H1 (cell line): ENCODE measurements around the gene RAB3B. TPM values are rescaled to one million over a fixed set of nuclear protein-coding genes. Genes with fewer than 3 reads are reported as not detected.

Experiments
- CTCF ChIA-PET: fragments of 300-600 bp; sonication (Branson Sonifier 250); formaldehyde crosslinking; loops from one replicate; lab custom pipeline; 2021; ENCODE audit not compliant: partially characterized antibody; lab: Charles Lee
- POLR2A ChIA-PET: fragments of 300-600 bp; sonication (Branson Sonifier 250); formaldehyde crosslinking; loops from one replicate; lab custom pipeline; 2021; ENCODE audit warnings: inconsistent platforms; ENCODE audit not compliant: partially characterized antibody; lab: Charles Lee
- DNase-seq, 2 experiments: peaks; one replicate each; pipeline versions ENCODE4 v3.0.0 to v3.0.0-alpha.2; 2010 to 2022; ENCODE audit warnings: low spot score in 2 of 2, low read depth in 1 of 2, mixed read lengths in 1 of 2
- FAIRE-seq: peaks from 2 replicates; lab custom pipeline; 2011; peaks lifted over from hg19 to GRCh38; lab: Jason Lieb, UNC
- H2AFZ ChIP-seq: 2 replicates; pipeline ENCODE4 v1.8.1; 2012; ENCODE audit warnings: low read length, inconsistent platforms
- H2AK5ac ChIP-seq: 2 replicates; pipeline ENCODE4 v1.6.1; 2013; ENCODE audit warnings: low read depth, low read length
- H2BK120ac ChIP-seq: replicated peaks from 2 replicates; pipeline ENCODE3; 2013; ENCODE audit warnings: low read depth, low read length, inconsistent platforms
- H2BK12ac ChIP-seq: 2 replicates; pipeline ENCODE4 v1.6.1; 2013; ENCODE audit warnings: low read depth, low read length
- H2BK15ac ChIP-seq: 2 replicates; pipeline ENCODE4 v1.6.1; 2013; ENCODE audit warnings: low read length
- H2BK20ac ChIP-seq: 2 replicates; pipeline ENCODE4 v1.6.1; 2013; ENCODE audit warnings: low read length
- H2BK5ac ChIP-seq: 2 replicates; pipeline ENCODE4 v1.6.1; 2013; ENCODE audit warnings: low read depth, low read length
- H3K14ac ChIP-seq: 2 replicates; pipeline ENCODE4 v1.6.1; 2013; ENCODE audit warnings: inconsistent platforms; ENCODE audit not compliant: insufficient read length
- H3K18ac ChIP-seq: 2 replicates; pipeline ENCODE4 v1.6.1; 2013; ENCODE audit warnings: low read length; ENCODE audit errors: extremely low read depth
- H3K23ac ChIP-seq: 2 replicates; pipeline ENCODE4 v1.6.1; 2013; ENCODE audit warnings: inconsistent platforms; ENCODE audit not compliant: insufficient read length
- H3K23me2 ChIP-seq: 2 replicates; pipeline ENCODE4 v1.6.1; 2013; ENCODE audit warnings: low read depth, low read length
- H3K27ac ChIP-seq: 2 replicates; pipeline ENCODE4 v1.6.1; 2011; ENCODE audit warnings: low read depth, low read length, inconsistent platforms
- H3K27me3 ChIP-seq, 4 experiments: replicated peaks in 1 of 4; 1 replicate in 1 of 4; 2 replicates in 3 of 4; pipeline versions ENCODE4 v1.6.1 to v1.8.1; 2011 to 2013; ENCODE audit warnings: low read length in 3 of 4, mild to moderate bottlenecking in 3 of 4, inconsistent platforms in 2 of 4, mixed read lengths in 2 of 4, moderate library complexity in 1 of 4; ENCODE audit not compliant: control insufficient read depth in 3 of 4, insufficient read depth in 3 of 4; ENCODE audit errors: extremely low read depth in 1 of 4
- H3K36me3 ChIP-seq, 4 experiments: 2 replicates each; pipeline versions ENCODE4 v1.6.1 to v1.8.1; 2011 to 2013; ENCODE audit warnings: mild to moderate bottlenecking in 4 of 4, low read length in 3 of 4, moderate library complexity in 2 of 4, control low read depth in 1 of 4, inconsistent platforms in 1 of 4; ENCODE audit not compliant: insufficient read depth in 4 of 4, control insufficient read depth in 2 of 4
- H3K4ac ChIP-seq: replicated peaks from 2 replicates; pipeline ENCODE3; 2013; ENCODE audit warnings: low read length, low read depth, mixed read lengths, inconsistent platforms; ENCODE audit not compliant: insufficient read length
- H3K4me1 ChIP-seq, 4 experiments: replicated peaks in 1 of 4; 1 replicate in 1 of 4; 2 replicates in 3 of 4; pipeline versions ENCODE4 v1.6.1 to v1.8.1; 2011 to 2013; ENCODE audit warnings: low read length in 3 of 4, inconsistent platforms in 2 of 4, mixed read lengths in 1 of 4; ENCODE audit not compliant: insufficient read depth in 4 of 4, control insufficient read depth in 3 of 4
- H3K4me2 ChIP-seq, 2 experiments: 2 replicates each; pipeline versions ENCODE4 v1.6.1 to v1.8.1; 2011 to 2013; ENCODE audit warnings: low read depth in 2 of 2, low read length in 2 of 2, control low read depth in 1 of 2, inconsistent platforms in 1 of 2, mild to moderate bottlenecking in 1 of 2; ENCODE audit not compliant: insufficient read depth in 1 of 2
- H3K4me3 ChIP-seq, 4 experiments: fragments of 200-600, 300-600 bp in 1 of 4; sonication (generic), shearing (Covaris generic), sonication (Bioruptor Twin) in 1 of 4; 2 replicates each; pipeline versions ENCODE4 v1.5.1 to v1.8.1; 2011 to 2016; ENCODE audit warnings: low read length in 4 of 4, low read depth in 3 of 4, control low read depth in 2 of 4, inconsistent platforms in 2 of 4, mild to moderate bottlenecking in 2 of 4, mixed read lengths in 1 of 4, moderate library complexity in 1 of 4; ENCODE audit not compliant: insufficient read depth in 2 of 4; ENCODE audit errors: extremely low read depth in 1 of 4
- H3K56ac ChIP-seq: replicated peaks from 2 replicates; pipeline ENCODE3; 2013; ENCODE audit warnings: low read depth, mild to moderate bottlenecking, mixed read lengths, low read length, inconsistent platforms; ENCODE audit not compliant: insufficient read length
- H3K79me1 ChIP-seq: 2 replicates; pipeline ENCODE4 v1.6.1; 2013; ENCODE audit warnings: low read depth, low read length, control low read depth
- H3K79me2 ChIP-seq, 2 experiments: 2 replicates each; pipeline versions ENCODE4 v1.6.1 to v1.8.1; 2012 to 2013; ENCODE audit warnings: low read length in 2 of 2, mild to moderate bottlenecking in 2 of 2, inconsistent platforms in 1 of 2; ENCODE audit not compliant: insufficient read depth in 2 of 2, control insufficient read depth in 1 of 2
- H3K9ac ChIP-seq, 4 experiments: replicated peaks in 1 of 4; 1 replicate in 1 of 4; 2 replicates in 3 of 4; pipeline versions ENCODE4 v1.6.1 to v1.8.1; 2011 to 2013; ENCODE audit warnings: low read depth in 3 of 4, low read length in 3 of 4, control low read depth in 2 of 4, mild to moderate bottlenecking in 2 of 4, moderate library complexity in 2 of 4, inconsistent platforms in 1 of 4; ENCODE audit errors: extremely low read depth in 1 of 4
- H3K9me3 ChIP-seq, 2 experiments: 2 replicates each; pipeline versions ENCODE4 v1.6.1 to v1.8.1; 2012 to 2013; ENCODE audit warnings: mild to moderate bottlenecking in 2 of 2, moderate library complexity in 2 of 2, control low read depth in 1 of 2, inconsistent platforms in 1 of 2, low read depth in 1 of 2, low read length in 1 of 2, mixed read lengths in 1 of 2; ENCODE audit not compliant: insufficient read depth in 2 of 2
- H4K20me1 ChIP-seq, 2 experiments: replicated peaks in 1 of 2; 2 replicates each; pipeline versions ENCODE3 to v1.8.1; 2011 to 2013; ENCODE audit warnings: inconsistent platforms in 2 of 2, low read length in 2 of 2, mild to moderate bottlenecking in 1 of 2; ENCODE audit not compliant: insufficient read depth in 2 of 2, control insufficient read depth in 1 of 2
- H4K5ac ChIP-seq: 2 replicates; pipeline ENCODE4 v1.6.1; 2013; ENCODE audit warnings: low read length, low read depth, mixed read lengths, inconsistent platforms; ENCODE audit not compliant: insufficient read length
- H4K8ac ChIP-seq: 2 replicates; pipeline ENCODE4 v1.8.0; 2013; ENCODE audit warnings: mild to moderate bottlenecking, moderate library complexity, low read length, inconsistent platforms; ENCODE audit not compliant: insufficient read depth; ENCODE audit errors: extremely low read depth
- H4K91ac ChIP-seq: replicated peaks from 2 replicates; pipeline ENCODE3; 2013; ENCODE audit warnings: low read length, mixed read lengths, inconsistent platforms; ENCODE audit not compliant: insufficient read length
- ATF3 ChIP-seq: IDR thresholded peaks from 2 replicates; pipeline ENCODE4 v1.6.1; 2011; ENCODE audit warnings: low read depth, mild to moderate bottlenecking, low read length; ENCODE audit not compliant: insufficient read depth
- GTF2F1 ChIP-seq: IDR thresholded peaks from 2 replicates; pipeline ENCODE4 v1.6.1; 2012; ENCODE audit warnings: low read depth, low read length, improper control_type of control experiment, borderline replicate concordance
- HDAC2 ChIP-seq, 2 experiments: fragments of 300-600 bp in 1 of 2; sonication (generic) in 1 of 2; IDR thresholded peaks; 2 replicates each; pipeline ENCODE4 v1.6.1; 2011 to 2012; ENCODE audit warnings: low read depth in 2 of 2, low read length in 2 of 2, mild to moderate bottlenecking in 2 of 2, moderate library complexity in 2 of 2, borderline replicate concordance in 1 of 2, inconsistent platforms in 1 of 2
- MAX ChIP-seq: IDR thresholded peaks from 2 replicates; pipeline ENCODE4 v1.6.1; 2012; ENCODE audit warnings: inconsistent platforms
- TCF12 ChIP-seq: IDR thresholded peaks from 2 replicates; pipeline ENCODE4 v1.6.1; 2011; ENCODE audit warnings: low read depth, mild to moderate bottlenecking, low read length
- WGBS, 2 experiments: shearing (Covaris generic) in 1 of 2; methylation state at CpG; one replicate each; pipeline versions ENCODE4 v1.1.6 to v1.1.7; 2013 to 2015; ENCODE audit warnings: low lambda C conversion rate in 2 of 2, mixed read lengths in 2 of 2, inconsistent platforms in 1 of 2, low coverage in 1 of 2, missing lambda C conversion rate in 1 of 2; ENCODE audit not compliant: insufficient replicate concordance in 2 of 2, insufficient coverage in 1 of 2, insufficient read length in 1 of 2; ENCODE audit errors: extremely low coverage in 1 of 2, missing lambda C conversion rate in 1 of 2; 5-methylcytosine and 5-hydroxymethylcytosine counted together
- polyA plus RNA-seq, 7 experiments: library from polyadenylated mRNA; depleted of rRNA in 3 of 7; stranded (reverse) in 5 of 7; unstranded in 2 of 7; fragments of >200 nt in 5 of 7; fragments of 200-250 nt in 2 of 7; gene quantifications; 1 replicate in 5 of 7; 2 replicates in 1 of 7; 4 replicates in 1 of 7; pipeline versions ENCODE4 v1.2.1 to v1.2.3, GENCODE V29; 2011 to 2013; ENCODE audit warnings: missing spikeins in 2 of 7, mixed read lengths in 2 of 7
- total RNA-seq: library from RNA; stranded (reverse); fragmentation: NEBNext Ultra II Directional; extraction: Animal tissue kit (Norgen Biotek cat#: 25700); gene quantifications from 2 replicates; pipeline ENCODE4 v1.2.1, GENCODE V29; 2021

Gene RAB3B
- total and polyA plus RNA-seq, 2 of the 8 experiments (the other 6 are each of a cell fraction or from before 2014, with no cell fraction given), result 12.5 to 36.8 TPM

- Histone ChIP-seq H2BK5ac (no peak overlapping the region), H3K36me3 (peaks cover 3 to 29% (median 8%) of the 10 kb centered on the region in 4 experiments; a peak in 7 of 8 replicates), H3K23ac (no peak overlapping the region), H3K23me2 (no peaks in the 10 kb centered on the region; the same call in 1 of the 2 replicates), H2AK5ac (no peak overlapping the region), H3K56ac (no peak overlapping the region), H3K4me3 (no peak overlapping the region), H4K91ac (no peak overlapping the region), H3K14ac (no peak overlapping the region), H4K8ac (no peak overlapping the region), H3K4ac (no peak overlapping the region), H3K79me1 (no peaks in the 10 kb centered on the region; the same call in 1 of the 2 replicates), H3K9me3 (no peaks in the 10 kb centered on the region), H2BK20ac (no peak overlapping the region), H3K27me3 (no peaks in the 10 kb centered on the region; a peak in 1 of 7 replicates), H3K79me2 (no peaks in the 10 kb centered on the region), H2BK12ac (no peak overlapping the region), H2AFZ (no peak overlapping the region), H3K4me2 (no peak overlapping the region), H3K27ac (0 out of 2 replicates have a peak overlapping the region, but pooled peaks have one; percentile 4), H4K20me1 (no peaks in the 10 kb centered on the region), H2BK15ac (no peak overlapping the region), H4K5ac (no peak overlapping the region), H3K9ac (no peak overlapping the region), H3K4me1 (peaks cover 0 to 2% (median 0%) of the 10 kb centered on the region in 4 experiments; a peak in 1 of 7 replicates), H2BK120ac (no peak overlapping the region), H3K18ac (no peak overlapping the region)
- CTCF ChIA-PET, result interaction anchor here (0.6 to 7.7 kb wide), 6 partner anchors 10 to 126 kb away, joined by 3 to 84 read pairs (median 4); no protein-coding TSS in a partner anchor
- TF ChIP-seq GTF2F1, result no peak
- no peak for TF ChIP-seq ATF3
- TF ChIP-seq HDAC2 (IDR thresholded peaks at IDR 0.05; ENCODE audit: borderline replicate concordance in 1 of 2, low read depth in 2 of 2, low read length in 2 of 2), result no peak
- TF ChIP-seq MAX, result no peak
- no peak for TF ChIP-seq TCF12
- 82% methylated on average over 3 of the region's 3 CpGs; no CpG with 5 or more reads in 1 of the 2 experiments for WGBS, 2 experiments
- POLR2A ChIA-PET, result interaction anchor here (0.6 to 1.2 kb wide), 3 partner anchors 9 to 528 kb away, joined by 3 to 5 read pairs (median 3); no protein-coding TSS in a partner anchor
- FAIRE-seq (no peak), DNase-seq (no peak)
Observed at GRCh38 chr1:51922040-51922439, 68.5 kb downstream of the RAB3B start.
